GM12874 (cell line): ENCODE data around the gene RASGRP3.

Experiments
- TF ChIP-seq, protein P1 (sequence below): IDR thresholded peaks from 2 replicates; pipeline ENCODE4 v1.5.1; 2011; ENCODE audit warnings: low read depth, mild to moderate bottlenecking, control low read depth, low read length, moderate library complexity; ENCODE audit not compliant: insufficient read depth

The RASGRP3 gene

GRCh38 chr2:33459745-33460144 lies 16.7 kb upstream of the RASGRP3 start:
- TF ChIP-seq, protein P1, sequence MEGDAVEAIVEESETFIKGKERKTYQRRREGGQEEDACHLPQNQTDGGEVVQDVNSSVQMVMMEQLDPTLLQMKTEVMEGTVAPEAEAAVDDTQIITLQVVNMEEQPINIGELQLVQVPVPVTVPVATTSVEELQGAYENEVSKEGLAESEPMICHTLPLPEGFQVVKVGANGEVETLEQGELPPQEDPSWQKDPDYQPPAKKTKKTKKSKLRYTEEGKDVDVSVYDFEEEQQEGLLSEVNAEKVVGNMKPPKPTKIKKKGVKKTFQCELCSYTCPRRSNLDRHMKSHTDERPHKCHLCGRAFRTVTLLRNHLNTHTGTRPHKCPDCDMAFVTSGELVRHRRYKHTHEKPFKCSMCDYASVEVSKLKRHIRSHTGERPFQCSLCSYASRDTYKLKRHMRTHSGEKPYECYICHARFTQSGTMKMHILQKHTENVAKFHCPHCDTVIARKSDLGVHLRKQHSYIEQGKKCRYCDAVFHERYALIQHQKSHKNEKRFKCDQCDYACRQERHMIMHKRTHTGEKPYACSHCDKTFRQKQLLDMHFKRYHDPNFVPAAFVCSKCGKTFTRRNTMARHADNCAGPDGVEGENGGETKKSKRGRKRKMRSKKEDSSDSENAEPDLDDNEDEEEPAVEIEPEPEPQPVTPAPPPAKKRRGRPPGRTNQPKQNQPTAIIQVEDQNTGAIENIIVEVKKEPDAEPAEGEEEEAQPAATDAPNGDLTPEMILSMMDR: no peak

GRCh38 chr2:33467413-33467812 lies 9.0 kb upstream of the RASGRP3 start:
- TF ChIP-seq, protein P1: no peak

GRCh38 chr2:33469238-33469637 lies 7.2 kb upstream of the RASGRP3 start:
- TF ChIP-seq, protein P1: no peak

DNA sequence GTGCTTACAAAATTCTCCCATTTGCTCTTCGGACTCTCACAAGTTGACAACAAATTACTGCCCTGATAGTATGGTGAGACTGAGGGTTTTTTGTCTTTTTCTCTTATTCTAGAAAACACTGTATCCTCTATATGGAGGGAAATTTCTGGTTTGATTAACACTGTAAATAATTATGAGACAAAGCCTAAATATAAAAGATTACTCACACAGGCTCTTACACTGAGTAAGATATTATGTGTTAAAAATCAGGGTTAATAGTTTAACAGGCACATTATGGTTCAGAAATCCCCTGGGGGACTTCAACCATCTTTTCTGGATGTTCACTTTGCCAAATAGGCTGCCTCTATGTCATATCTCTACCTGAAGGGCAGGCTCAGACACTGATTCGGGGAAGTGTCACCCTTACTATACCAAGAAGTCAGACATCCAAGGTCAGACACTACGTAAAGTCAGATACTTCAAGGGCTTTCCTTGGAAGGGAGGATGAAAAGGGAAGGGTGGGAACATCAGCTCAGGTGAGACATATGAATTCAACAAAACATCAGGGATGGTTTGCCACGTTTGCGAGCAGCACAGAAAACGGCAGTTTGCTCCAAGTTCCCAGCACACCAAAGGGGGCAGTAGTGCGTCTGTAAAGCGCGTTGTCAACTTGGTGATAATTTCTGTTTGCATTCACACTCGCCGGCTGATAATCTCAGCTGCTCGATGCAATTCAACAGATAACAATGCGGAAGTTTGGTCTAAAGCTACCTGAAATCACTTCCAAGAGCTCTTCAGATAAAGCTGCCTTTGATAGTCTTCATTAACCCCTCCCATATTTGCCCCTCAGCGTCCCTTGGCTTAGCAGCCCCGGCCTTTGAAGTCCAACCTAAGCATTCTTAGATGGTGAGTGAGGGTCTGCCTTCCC lies 972 bp upstream of the RASGRP3 start:
- TF ChIP-seq, protein P1: peak; percentile 84

- TF ChIP-seq, protein P1: no peak
Measured at GRCh38 chr2:33476793-33477190, 343 bp downstream of the RASGRP3 start.

- TF ChIP-seq, protein P1: no peak
Measured at GRCh38 chr2:33477473-33478468, 1.3 kb downstream of the RASGRP3 start.
